MCF 10A (cell line): ENCODE results near the gene MRM3. TPM values are rescaled to one million over a fixed set of nuclear protein-coding genes. Genes with fewer than 3 reads are reported as not detected.
"Not testable (repeated sequence)": the region's sequence is repeated elsewhere in the genome, so short reads cannot be mapped to it uniquely, and the experiment has no call there.

Experiments
- BruUV-seq: library from RNA; stranded (reverse); fragments of 400-500 nt; replicated peaks from 2 replicates; lab custom pipeline; 2021; lab: Mats Ljungman, UMichigan
- CTCF ChIA-PET: fragments of 300-600 bp; sonication (Branson Sonifier 250); formaldehyde crosslinking; extraction: SDS; loops from one replicate; lab custom pipeline; 2021; ENCODE audit warnings: antibody characterized with exemption, inconsistent platforms; lab: Yijun Ruan, JAX
- POLR2A ChIA-PET: fragments of 300-600, 350-650 bp; sonication (Branson Sonifier 250); formaldehyde crosslinking; extraction: SDS; loops from one replicate; lab custom pipeline; 2020; ENCODE audit warnings: antibody characterized with exemption, inconsistent platforms; lab: Yijun Ruan, JAX
- DNase-seq: peaks from one replicate; pipeline ENCODE4 v3.0.0-alpha.2; 2018; ENCODE audit not compliant: unreplicated experiment
- H3K27ac Mint-ChIP-seq: one replicate; pipeline ENCODE4 v1.8.0; 2022; ENCODE audit warnings: mild to moderate bottlenecking, low read depth, mixed read lengths; ENCODE audit not compliant: unreplicated experiment
- H3K27me3 Mint-ChIP-seq: one replicate; pipeline ENCODE4 v1.8.0; 2022; ENCODE audit warnings: mixed read lengths; ENCODE audit not compliant: insufficient read depth, unreplicated experiment
- H3K36me3 Mint-ChIP-seq: one replicate; pipeline ENCODE4 v1.8.0; 2022; ENCODE audit warnings: mild to moderate bottlenecking, moderate library complexity, mixed read lengths; ENCODE audit not compliant: insufficient read depth, unreplicated experiment
- H3K4me1 Mint-ChIP-seq: one replicate; pipeline ENCODE4 v1.8.0; 2022; ENCODE audit warnings: mixed read lengths; ENCODE audit not compliant: insufficient read depth, unreplicated experiment
- H3K4me3 Mint-ChIP-seq: one replicate; pipeline ENCODE4 v1.8.0; 2022; ENCODE audit warnings: mild to moderate bottlenecking, moderate library complexity, mixed read lengths; ENCODE audit not compliant: unreplicated experiment
- H3K9me3 Mint-ChIP-seq: one replicate; pipeline ENCODE4 v1.8.0; 2022; ENCODE audit warnings: mixed read lengths; ENCODE audit not compliant: unreplicated experiment
- intact Hi-C: fragments of 100-400 bp; cut with micrococcal nuclease; formaldehyde crosslinking; loops from 2 replicates; pipeline ENCODE4 v1.14.1; 2022
- total RNA-seq: library from RNA; stranded (reverse); gene quantifications from 2 replicates; pipeline ENCODE4 v1.2.3, GENCODE V29; 2022
- TF ChIP-seq, protein P1 (sequence below): fragments of 200-600 bp; IDR thresholded peaks from one replicate; pipeline ENCODE4 v1.8.0; 2022; ENCODE audit warnings: antibody characterized with exemption, mild to moderate bottlenecking; ENCODE audit not compliant: unreplicated experiment

The MRM3 gene
- total RNA-seq, 1 experiment from 2014 or later = 25.1 TPM

GRCh38 chr17:787641-788221, 5.6 kb downstream of the MRM3 start:
- peaks cover 5% of the 10 kb centered on the region for H3K4me1 Mint-ChIP-seq
- no peak overlapping the region for H3K4me3 Mint-ChIP-seq
- CTCF ChIA-PET = interaction anchor here (0.5 to 0.8 kb wide), 2 partner anchors 11 to 93 kb away, joined by 3 to 4 read pairs; no protein-coding TSS in a partner anchor
- peaks cover 56% of the 10 kb centered on the region for H3K36me3 Mint-ChIP-seq
- TF ChIP-seq, protein P1, sequence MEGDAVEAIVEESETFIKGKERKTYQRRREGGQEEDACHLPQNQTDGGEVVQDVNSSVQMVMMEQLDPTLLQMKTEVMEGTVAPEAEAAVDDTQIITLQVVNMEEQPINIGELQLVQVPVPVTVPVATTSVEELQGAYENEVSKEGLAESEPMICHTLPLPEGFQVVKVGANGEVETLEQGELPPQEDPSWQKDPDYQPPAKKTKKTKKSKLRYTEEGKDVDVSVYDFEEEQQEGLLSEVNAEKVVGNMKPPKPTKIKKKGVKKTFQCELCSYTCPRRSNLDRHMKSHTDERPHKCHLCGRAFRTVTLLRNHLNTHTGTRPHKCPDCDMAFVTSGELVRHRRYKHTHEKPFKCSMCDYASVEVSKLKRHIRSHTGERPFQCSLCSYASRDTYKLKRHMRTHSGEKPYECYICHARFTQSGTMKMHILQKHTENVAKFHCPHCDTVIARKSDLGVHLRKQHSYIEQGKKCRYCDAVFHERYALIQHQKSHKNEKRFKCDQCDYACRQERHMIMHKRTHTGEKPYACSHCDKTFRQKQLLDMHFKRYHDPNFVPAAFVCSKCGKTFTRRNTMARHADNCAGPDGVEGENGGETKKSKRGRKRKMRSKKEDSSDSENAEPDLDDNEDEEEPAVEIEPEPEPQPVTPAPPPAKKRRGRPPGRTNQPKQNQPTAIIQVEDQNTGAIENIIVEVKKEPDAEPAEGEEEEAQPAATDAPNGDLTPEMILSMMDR = no peak
- no TSS peak for BruUV-seq
- DNase-seq = no peak
- no peak overlapping the region for H3K27ac Mint-ChIP-seq
- intact Hi-C loops = no loop called here
- no peaks in the 10 kb centered on the region for H3K9me3 Mint-ChIP-seq
- POLR2A ChIA-PET = no interaction called here
- no peaks in the 10 kb centered on the region for H3K27me3 Mint-ChIP-seq

- intact Hi-C loops = no loop called here
- CTCF ChIA-PET = no interaction called here
- no peaks in the 10 kb centered on the region for H3K9me3 Mint-ChIP-seq
- H3K27me3 Mint-ChIP-seq = no peaks in the 10 kb centered on the region
- DNase-seq = no peak
- no peak overlapping the region for H3K4me3 Mint-ChIP-seq
- POLR2A ChIA-PET = no interaction called here
- peaks cover 56% of the 10 kb centered on the region for H3K36me3 Mint-ChIP-seq
- no TSS peak for BruUV-seq
- TF ChIP-seq, protein P1 = no peak
- no peak overlapping the region for H3K27ac Mint-ChIP-seq
- peaks cover 5% of the 10 kb centered on the region for H3K4me1 Mint-ChIP-seq
Measured at GRCh38 chr17:788551-788950, 6.4 kb downstream of the MRM3 start.

GRCh38 chr17:789160-789840, 7.1 kb downstream of the MRM3 start:
- intact Hi-C loops = no loop called here
- H3K9me3 Mint-ChIP-seq = no peaks in the 10 kb centered on the region
- no peak overlapping the region for H3K4me3 Mint-ChIP-seq
- ChIA-PET CTCF (no interaction called here), POLR2A (no interaction called here)
- H3K27me3 Mint-ChIP-seq = no peaks in the 10 kb centered on the region
- BruUV-seq = no TSS peak
- TF ChIP-seq, protein P1 = no peak
- no peak overlapping the region for H3K27ac Mint-ChIP-seq
- no peaks in the 10 kb centered on the region for H3K4me1 Mint-ChIP-seq
- no peak for DNase-seq
- H3K36me3 Mint-ChIP-seq = peaks cover 53% of the 10 kb centered on the region

DNA sequence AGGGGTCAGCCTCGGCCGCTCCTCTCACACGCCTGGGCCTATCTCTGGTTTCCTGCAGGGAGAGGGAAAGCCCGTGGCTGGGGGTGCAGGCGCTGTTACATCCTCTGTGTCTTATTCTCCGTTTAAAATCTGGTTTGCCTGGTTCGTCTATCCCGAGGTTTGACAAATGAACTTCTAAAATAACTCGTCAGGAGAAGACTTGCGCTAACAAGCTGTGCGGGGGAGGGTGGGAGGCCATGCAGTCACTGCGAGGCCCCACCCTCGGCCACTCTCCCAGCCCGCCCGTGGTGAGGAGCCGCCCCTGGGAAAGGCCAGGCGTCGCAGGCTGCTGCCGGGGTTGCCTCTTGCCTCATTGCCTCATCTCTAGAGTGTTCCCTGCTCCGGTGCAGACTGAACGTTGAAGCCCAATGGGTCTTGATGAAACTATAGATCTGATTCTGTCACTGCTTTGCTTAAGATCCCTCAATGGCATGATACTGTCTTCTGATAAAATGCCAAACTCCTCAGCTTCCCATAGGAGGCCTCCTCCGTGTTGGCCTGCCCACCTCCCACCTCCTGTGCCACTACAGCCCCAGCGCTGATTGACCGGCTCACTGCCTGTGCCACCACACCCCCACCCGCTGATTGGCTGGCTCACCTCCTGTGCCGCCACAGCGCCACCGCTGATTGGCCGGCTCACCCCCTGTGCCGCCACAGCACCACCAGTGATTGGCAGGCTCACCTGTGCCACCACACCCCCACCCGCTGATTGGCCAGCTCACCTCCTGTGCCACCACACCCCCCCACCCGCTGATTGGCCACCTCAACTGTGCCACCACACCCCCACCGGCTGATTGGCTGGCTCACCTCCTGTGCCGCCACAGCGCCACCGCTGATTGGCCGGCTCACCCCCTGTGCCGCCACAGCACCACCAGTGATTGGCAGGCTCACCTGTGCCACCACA, 8.0 kb downstream of the MRM3 start:
- H3K4me1 Mint-ChIP-seq, intact Hi-C loops, BruUV-seq, H3K9me3 Mint-ChIP-seq, H3K27me3 Mint-ChIP-seq, H3K27ac Mint-ChIP-seq, H3K4me3 Mint-ChIP-seq, DNase-seq, CTCF ChIA-PET: not testable (repeated sequence)
- H3K36me3 Mint-ChIP-seq = peaks cover 48% of the 10 kb centered on the region
- POLR2A ChIA-PET = interaction anchor here (0.7 to 2.1 kb wide), 2 partner anchors 8 to 32 kb away, joined by 3 to 12 read pairs; partner anchors contain the start of genes GLOD4 and MRM3

DNA sequence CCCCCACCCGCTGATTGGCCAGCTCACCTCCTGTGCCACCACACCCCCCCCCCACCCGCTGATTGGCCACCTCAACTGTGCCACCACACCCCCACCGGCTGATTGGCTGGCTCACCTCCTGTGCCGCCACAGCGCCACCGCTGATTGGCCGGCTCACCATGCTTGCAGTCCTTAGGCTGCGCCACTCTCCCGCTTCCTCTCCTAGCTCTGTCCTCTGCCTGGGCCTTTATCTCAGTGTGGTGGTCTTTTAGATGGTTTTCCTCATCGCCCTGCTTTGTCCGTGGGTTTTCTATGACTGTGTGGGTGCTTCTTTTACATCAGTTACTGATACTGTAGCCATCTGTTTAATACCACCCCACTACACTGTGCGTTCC, 8.7 kb downstream of the MRM3 start:
- BruUV-seq, H3K9me3 Mint-ChIP-seq, H3K27ac Mint-ChIP-seq, CTCF ChIA-PET, intact Hi-C loops, DNase-seq, H3K27me3 Mint-ChIP-seq, H3K4me1 Mint-ChIP-seq, H3K4me3 Mint-ChIP-seq: not testable (repeated sequence)
- POLR2A ChIA-PET = interaction anchor here (0.7 to 2.1 kb wide), 2 partner anchors 9 to 33 kb away, joined by 3 to 12 read pairs; partner anchors contain the start of genes GLOD4 and MRM3
- H3K36me3 Mint-ChIP-seq = peaks cover 48% of the 10 kb centered on the region
